Neuron (in vitro differentiated cells): ENCODE data around the gene GOLGA2.
"Not testable (repeated sequence)": the region's sequence is repeated elsewhere in the genome, so short reads cannot be mapped to it uniquely, and the experiment has no call there.

Experiments used
- H2AFZ ChIP-seq: one replicate; pipeline ENCODE4 v1.6.1; 2013; ENCODE audit warnings: low read depth, mild to moderate bottlenecking, inconsistent platforms, low read length, moderate library complexity
- H3K27me3 ChIP-seq: one replicate; pipeline ENCODE4 v1.6.1; 2013; ENCODE audit warnings: low read length; ENCODE audit not compliant: insufficient read depth
- H3K36me3 ChIP-seq: one replicate; pipeline ENCODE4 v1.6.1; 2013; ENCODE audit warnings: low read length; ENCODE audit not compliant: insufficient read depth
- H3K4me1 ChIP-seq: one replicate; pipeline ENCODE4 v1.6.1; 2013; ENCODE audit warnings: low read length; ENCODE audit not compliant: insufficient read depth
- H3K4me3 ChIP-seq: 2 replicates; pipeline ENCODE4 v1.5.1; 2013; ENCODE audit warnings: mild to moderate bottlenecking, low read length, moderate library complexity
- H3K9me3 ChIP-seq: one replicate; pipeline ENCODE4 v1.6.1; 2013; ENCODE audit warnings: low read length

Gene GOLGA2

DNA sequence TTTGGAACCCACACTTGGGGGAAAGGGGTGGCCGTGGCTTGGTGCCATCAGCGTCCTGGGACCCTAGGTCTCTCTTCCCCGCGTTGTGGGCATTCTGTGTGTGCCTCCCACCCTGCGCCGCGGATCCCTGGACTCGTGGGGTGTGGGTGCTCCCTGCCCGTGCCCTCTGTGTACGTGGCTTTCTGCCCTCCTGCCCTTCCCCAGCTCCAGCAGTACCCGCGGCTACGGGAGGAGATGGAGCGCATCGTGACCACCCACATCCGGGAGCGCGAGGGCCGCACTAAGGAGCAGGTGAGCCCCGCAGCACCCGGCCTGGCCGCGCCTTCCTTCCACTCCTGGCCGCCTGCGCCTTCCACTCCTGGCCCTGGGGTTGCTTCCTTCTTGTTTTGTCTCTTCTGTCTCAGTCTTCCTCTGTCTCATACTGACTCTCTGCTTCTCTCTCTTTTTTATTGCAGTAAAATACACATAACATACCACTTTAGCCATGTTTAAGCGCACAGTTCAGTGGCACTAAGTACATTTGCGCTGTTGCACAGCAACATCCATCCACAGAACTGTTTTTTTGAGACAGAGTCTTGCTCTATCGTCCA, 41.9 kb downstream of the GOLGA2 start:
- no peaks in the 10 kb centered on the region for H3K4me1 ChIP-seq
- no peak overlapping the region for H3K4me3 ChIP-seq
- H3K9me3 ChIP-seq, result no peaks in the 10 kb centered on the region
- no peaks in the 10 kb centered on the region for H3K36me3 ChIP-seq
- H3K27me3 ChIP-seq, result no peaks in the 10 kb centered on the region
- H2AFZ ChIP-seq, result no peak overlapping the region

GRCh38 chr9:128232528-128233428, 43.0 kb downstream of the GOLGA2 start:
- Histone ChIP-seq H3K9me3 (no peaks in the 10 kb centered on the region), H3K36me3 (no peaks in the 10 kb centered on the region), H2AFZ (no peak overlapping the region), H3K4me3 (no peak overlapping the region), H3K27me3 (no peaks in the 10 kb centered on the region), H3K4me1 (no peaks in the 10 kb centered on the region)

DNA sequence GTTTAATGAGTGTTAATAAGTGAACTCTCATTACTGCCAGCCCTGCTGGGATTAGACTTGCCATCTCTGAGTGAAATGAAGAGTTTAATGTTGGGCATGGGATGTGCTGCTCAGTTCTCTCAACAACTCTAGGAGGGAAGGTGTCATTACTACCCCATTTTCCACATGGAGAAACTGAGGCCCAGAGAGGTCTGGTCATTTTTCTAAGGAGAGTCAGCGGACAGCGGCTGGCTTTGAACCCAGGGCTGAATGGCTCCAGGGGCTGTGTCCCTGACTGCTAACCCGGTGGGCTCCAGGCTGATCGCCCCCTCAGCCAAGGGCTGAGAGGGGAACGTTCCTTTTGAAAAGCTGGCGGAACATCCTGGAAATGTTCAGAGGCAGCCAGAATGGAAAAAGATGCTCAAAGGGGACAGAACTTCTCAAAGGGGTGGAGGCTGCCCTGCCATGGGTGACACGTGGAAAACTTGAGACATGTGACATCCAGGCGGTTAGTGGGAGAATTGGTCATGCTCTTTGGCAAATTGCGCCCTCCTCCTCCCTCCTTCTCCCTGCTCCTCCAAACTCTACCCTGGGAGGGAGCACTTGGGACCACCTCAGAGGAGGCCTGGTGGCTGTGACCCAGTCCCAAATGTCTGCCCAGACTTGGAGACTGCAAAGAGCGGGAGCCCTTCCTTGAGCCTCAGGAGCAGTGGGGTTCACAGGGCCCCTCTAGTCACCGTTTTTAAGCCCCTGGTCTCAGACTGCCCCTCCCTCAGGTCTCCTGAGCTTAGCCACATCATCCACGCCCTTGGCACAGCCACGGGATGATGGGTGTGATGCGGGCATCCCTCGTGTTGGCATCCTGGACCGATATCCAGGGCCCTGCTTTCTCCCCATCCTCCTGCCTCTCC, 43.9 kb downstream of the GOLGA2 start:
- no peaks in the 10 kb centered on the region for H3K4me1 ChIP-seq
- no peaks in the 10 kb centered on the region for H3K36me3 ChIP-seq
- H2AFZ ChIP-seq, result no peak overlapping the region
- H3K27me3 ChIP-seq, result no peaks in the 10 kb centered on the region
- H3K4me3 ChIP-seq, result no peak overlapping the region
- no peaks in the 10 kb centered on the region for H3K9me3 ChIP-seq

DNA sequence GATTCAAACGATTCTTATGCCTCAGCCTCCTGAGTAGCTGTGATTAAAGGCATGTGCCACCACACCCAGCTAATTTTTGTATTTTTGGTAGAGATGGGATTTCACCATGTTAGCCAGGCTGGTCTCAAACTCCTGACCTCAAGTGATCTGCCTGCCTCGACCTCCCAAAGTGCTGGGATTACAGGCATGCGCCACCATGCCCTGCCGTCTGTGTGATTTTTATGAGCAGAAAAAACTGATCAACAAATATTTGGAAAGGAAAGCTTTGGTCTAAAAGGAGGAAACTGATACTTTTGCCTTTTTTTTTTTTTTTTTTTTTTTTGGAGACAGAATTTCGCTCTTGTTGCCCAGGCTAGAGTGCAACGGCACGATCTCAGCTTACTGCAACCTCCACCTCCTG, 44.9 kb downstream of the GOLGA2 start:
- not testable (repeated sequence) for H3K27me3 ChIP-seq, H3K4me3 ChIP-seq, H3K9me3 ChIP-seq, H2AFZ ChIP-seq, H3K4me1 ChIP-seq, H3K36me3 ChIP-seq

- Histone ChIP-seq H3K36me3 (peaks cover 19% of the 10 kb centered on the region), H3K27me3 (no peaks in the 10 kb centered on the region), H3K4me3 (no peak overlapping the region), H2AFZ (no peak overlapping the region), H3K4me1 (no peaks in the 10 kb centered on the region), H3K9me3 (no peaks in the 10 kb centered on the region)
These were observed 49.4 kb downstream of the GOLGA2 start for GRCh38 chr9:128226412-128226801.

- Histone ChIP-seq H2AFZ (no peak overlapping the region), H3K27me3 (no peaks in the 10 kb centered on the region), H3K36me3 (peaks cover 22% of the 10 kb centered on the region), H3K9me3 (no peaks in the 10 kb centered on the region), H3K4me1 (no peaks in the 10 kb centered on the region), H3K4me3 (no peak overlapping the region)
These were observed 49.9 kb downstream of the GOLGA2 start for GRCh38 chr9:128225770-128226411.

- no peaks in the 10 kb centered on the region for H3K9me3 ChIP-seq
- no peak overlapping the region for H2AFZ ChIP-seq
- no peak overlapping the region for H3K4me3 ChIP-seq
- H3K36me3 ChIP-seq, result peaks cover 27% of the 10 kb centered on the region
- H3K4me1 ChIP-seq, result no peaks in the 10 kb centered on the region
- H3K27me3 ChIP-seq, result no peaks in the 10 kb centered on the region
These were observed 50.9 kb downstream of the GOLGA2 start for GRCh38 chr9:128224877-128225276.

GRCh38 chr9:128222880-128223670, 52.7 kb downstream of the GOLGA2 start:
- Histone ChIP-seq H3K9me3 (no peaks in the 10 kb centered on the region), H3K4me1 (no peaks in the 10 kb centered on the region), H2AFZ (no peak overlapping the region), H3K27me3 (no peaks in the 10 kb centered on the region), H3K36me3 (peaks cover 31% of the 10 kb centered on the region), H3K4me3 (no peak overlapping the region)

DNA sequence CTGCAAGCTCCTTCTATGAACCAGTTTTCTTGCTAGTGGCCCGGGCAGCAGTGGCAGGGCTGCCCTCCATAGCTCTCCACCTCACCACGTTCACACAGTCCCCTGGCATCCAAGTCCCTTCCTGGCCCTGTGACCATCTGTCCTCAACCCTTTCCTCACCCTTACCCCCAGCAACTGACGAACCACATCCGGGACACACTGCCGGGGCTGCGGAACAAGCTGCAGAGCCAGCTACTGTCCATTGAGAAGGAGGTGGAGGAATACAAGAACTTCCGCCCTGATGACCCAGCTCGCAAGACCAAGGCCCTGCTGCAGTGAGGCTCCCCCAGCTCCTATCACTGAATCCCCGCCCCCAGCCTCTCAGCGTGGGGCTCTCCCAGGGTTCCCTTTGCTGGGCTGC, 53.8 kb downstream of the GOLGA2 start:
- Histone ChIP-seq H3K4me1 (no peaks in the 10 kb centered on the region), H3K9me3 (no peaks in the 10 kb centered on the region), H3K4me3 (no peak overlapping the region), H3K36me3 (peaks cover 34% of the 10 kb centered on the region), H3K27me3 (no peaks in the 10 kb centered on the region), H2AFZ (no peak overlapping the region)

DNA sequence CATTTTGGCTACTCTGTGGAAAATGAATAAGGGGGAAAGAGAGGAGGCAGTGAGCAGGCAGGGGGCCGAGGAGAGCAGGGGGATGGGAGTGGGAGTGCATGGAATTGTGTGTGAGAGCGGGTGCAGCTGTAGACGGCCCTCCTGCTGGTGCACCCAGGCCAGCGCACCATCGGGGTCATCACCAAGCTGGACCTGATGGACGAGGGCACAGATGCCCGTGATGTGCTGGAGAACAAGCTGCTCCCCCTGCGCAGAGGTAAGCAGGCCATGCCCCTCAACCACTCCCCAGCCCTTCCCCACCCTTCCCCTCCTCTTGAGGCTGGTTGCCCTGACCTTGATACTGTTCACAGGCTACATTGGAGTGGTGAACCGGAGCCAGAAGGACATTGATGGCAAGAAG, 56.0 kb downstream of the GOLGA2 start:
- no peak overlapping the region for H2AFZ ChIP-seq
- peaks cover 14% of the 10 kb centered on the region for H3K4me1 ChIP-seq
- no peaks in the 10 kb centered on the region for H3K9me3 ChIP-seq
- no peak overlapping the region for H3K4me3 ChIP-seq
- H3K36me3 ChIP-seq, result peaks cover 34% of the 10 kb centered on the region
- H3K27me3 ChIP-seq, result no peaks in the 10 kb centered on the region

GRCh38 chr9:128218518-128219389, 57.1 kb downstream of the GOLGA2 start:
- H3K27me3 ChIP-seq, result no peaks in the 10 kb centered on the region
- H3K36me3 ChIP-seq, result peaks cover 31% of the 10 kb centered on the region
- H2AFZ ChIP-seq, result no peak overlapping the region
- H3K4me1 ChIP-seq, result peaks cover 14% of the 10 kb centered on the region
- no peak overlapping the region for H3K4me3 ChIP-seq
- no peaks in the 10 kb centered on the region for H3K9me3 ChIP-seq
